PC-3 (cell line): Measurements from ENCODE around the gene WDR27.

Experiments used
- EZH2phosphoT487 ChIP-seq: fragments of 300-600 bp; sonication (generic); IDR thresholded peaks from 2 replicates; pipeline ENCODE4 v1.6.1; 2018; ENCODE audit warnings: mild to moderate bottlenecking, antibody characterized with exemption, low read length, borderline replicate concordance
- TF ChIP-seq, protein P1 (sequence below): fragments of 300-600 bp; sonication (generic); conservative IDR thresholded peaks from 2 replicates; pipeline ENCODE4 v1.5.1; 2017; ENCODE audit warnings: antibody characterized with exemption, low read depth, mild to moderate bottlenecking, low read length

DNA sequence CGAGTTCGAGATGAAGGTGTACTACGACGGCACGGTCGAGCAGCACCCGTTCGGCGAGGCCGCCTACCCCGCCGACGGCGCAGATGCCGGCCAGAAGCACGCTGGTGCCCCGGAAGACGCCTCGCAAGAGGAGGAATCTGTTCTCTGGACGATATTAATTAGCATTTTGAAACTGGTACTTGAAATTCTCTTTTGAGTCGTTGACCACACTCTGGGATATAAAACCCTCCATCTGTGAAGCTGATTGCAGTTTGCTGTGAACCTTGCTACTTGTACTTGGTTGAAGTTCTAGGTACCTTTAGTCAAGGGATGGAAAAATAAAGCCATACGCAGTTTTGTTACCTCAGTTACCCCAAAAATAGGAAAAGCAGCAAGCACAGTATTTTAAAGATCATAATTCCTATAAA lies 1.0 kb upstream of the WDR27 start:
- TF ChIP-seq, protein P1, sequence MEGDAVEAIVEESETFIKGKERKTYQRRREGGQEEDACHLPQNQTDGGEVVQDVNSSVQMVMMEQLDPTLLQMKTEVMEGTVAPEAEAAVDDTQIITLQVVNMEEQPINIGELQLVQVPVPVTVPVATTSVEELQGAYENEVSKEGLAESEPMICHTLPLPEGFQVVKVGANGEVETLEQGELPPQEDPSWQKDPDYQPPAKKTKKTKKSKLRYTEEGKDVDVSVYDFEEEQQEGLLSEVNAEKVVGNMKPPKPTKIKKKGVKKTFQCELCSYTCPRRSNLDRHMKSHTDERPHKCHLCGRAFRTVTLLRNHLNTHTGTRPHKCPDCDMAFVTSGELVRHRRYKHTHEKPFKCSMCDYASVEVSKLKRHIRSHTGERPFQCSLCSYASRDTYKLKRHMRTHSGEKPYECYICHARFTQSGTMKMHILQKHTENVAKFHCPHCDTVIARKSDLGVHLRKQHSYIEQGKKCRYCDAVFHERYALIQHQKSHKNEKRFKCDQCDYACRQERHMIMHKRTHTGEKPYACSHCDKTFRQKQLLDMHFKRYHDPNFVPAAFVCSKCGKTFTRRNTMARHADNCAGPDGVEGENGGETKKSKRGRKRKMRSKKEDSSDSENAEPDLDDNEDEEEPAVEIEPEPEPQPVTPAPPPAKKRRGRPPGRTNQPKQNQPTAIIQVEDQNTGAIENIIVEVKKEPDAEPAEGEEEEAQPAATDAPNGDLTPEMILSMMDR = no peak
- no peak for TF ChIP-seq EZH2phosphoT487
